DOHH2 (cell line): Measurements from ENCODE around the gene SLC28A1.

ENCODE experiments used
- CTCF ChIP-seq: fragments of 200-600 bp; sonication (generic); IDR thresholded peaks from one replicate; pipeline ENCODE4 v1.5.1; 2014; ENCODE audit warnings: antibody characterized with exemption, mild to moderate bottlenecking, low read depth, low read length; ENCODE audit not compliant: poor library complexity, severe bottlenecking
- EZH2phosphoT487 ChIP-seq: fragments of 200-600 bp; sonication (generic); IDR thresholded peaks from 2 replicates; pipeline ENCODE4 v1.6.1; 2017; ENCODE audit warnings: borderline replicate concordance, mild to moderate bottlenecking, antibody characterized with exemption, low read length, moderate library complexity, mixed read lengths

GRCh38 chr15:84862214-84862975, 22.1 kb upstream of the SLC28A1 start:
- TF ChIP-seq CTCF: no peak
- TF ChIP-seq EZH2phosphoT487: no peak
